OCI-LY7 (cell line): ENCODE measurements around the gene DNM2.

ENCODE experiments used
- CTCF ChIP-seq: fragments of 200-600 bp; sonication (generic); conservative IDR thresholded peaks from 2 replicates; pipeline ENCODE4 v1.5.1; 2014; ENCODE audit warnings: mild to moderate bottlenecking, antibody characterized with exemption, low read length, moderate library complexity, mixed read lengths
- EZH2phosphoT487 ChIP-seq: fragments of 200-600 bp; sonication (generic); IDR thresholded peaks from 2 replicates; pipeline ENCODE4 v1.6.1; 2018; ENCODE audit warnings: low read depth, borderline replicate concordance, mild to moderate bottlenecking, mixed run types, antibody characterized with exemption, low read length, moderate library complexity, mixed read lengths

- TF ChIP-seq CTCF (no peak), EZH2phosphoT487 (no peak)
Measured at GRCh38 chr19:10823690-10824089, 105.8 kb downstream of the DNM2 start.
